Midbrain (tissue), 1 donor: Measurements from ENCODE around the gene MNT.

Experiments
- DNase-seq: peaks from one replicate; lab custom pipeline; 2025; lab: John Stamatoyannopoulos, UW

MNT gene

GRCh38 chr17:2362881-2363280 is 38.0 kb downstream of the MNT start:
- no peak for DNase-seq

GRCh38 chr17:2362416-2362815 is 38.4 kb downstream of the MNT start:
- DNase-seq = no peak

DNA sequence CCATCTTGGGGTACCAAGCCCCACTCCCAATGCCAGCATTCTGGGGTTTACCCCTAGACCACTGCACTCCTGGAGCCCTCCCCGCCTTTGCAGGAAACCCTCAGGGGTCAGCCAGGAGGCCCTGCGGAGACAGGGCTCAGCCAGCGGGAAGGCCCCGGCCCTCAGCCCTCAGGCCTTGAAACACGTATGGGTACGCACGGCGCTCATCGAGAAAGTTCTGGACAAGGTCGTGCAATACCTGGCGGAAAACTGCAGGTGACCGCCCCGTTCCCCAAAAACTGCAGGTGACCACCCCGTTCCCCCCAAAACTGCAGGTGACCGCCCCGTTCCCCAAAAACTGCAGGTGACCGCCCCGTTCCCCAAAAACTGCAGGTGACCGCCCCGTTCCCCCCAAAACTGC is 38.8 kb downstream of the MNT start:
- no peak for DNase-seq

DNA sequence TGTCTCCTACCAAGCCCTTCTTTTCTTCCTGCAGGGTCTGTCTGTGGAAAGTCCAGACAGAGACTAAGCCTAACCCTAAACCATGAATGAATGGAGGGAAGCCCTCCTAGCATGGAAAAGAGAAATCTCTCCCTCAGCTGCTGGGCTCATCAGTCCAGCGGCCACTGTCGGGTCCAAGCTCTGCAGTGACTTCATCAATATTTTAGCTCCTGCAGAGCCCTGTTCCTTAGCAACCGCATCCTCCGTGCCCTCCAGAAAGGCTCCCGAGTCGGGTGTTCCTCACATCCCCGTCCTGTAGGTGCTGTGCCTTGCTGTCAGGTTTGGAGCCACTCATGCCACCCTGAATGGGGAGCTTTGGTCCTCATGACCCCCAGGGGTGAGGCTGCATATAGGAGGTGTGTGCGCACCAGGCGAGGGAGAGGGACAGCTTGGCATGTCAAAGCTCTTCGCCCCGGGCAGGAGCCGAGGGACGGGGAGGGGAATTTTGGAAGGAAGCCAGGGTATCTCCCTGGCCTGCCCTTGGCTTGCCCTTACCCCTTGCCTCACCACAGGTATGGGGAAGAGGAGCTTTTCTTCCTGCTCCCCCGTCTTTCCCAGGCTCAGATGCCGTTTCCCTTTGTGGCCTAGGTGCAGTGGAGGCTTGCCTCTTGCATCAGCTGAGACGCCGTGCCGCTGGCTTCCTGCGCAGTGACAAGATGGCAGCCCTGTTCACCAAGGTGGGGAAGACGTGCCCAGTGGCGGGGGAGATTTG is 39.7 kb downstream of the MNT start:
- DNase-seq = no peak

DNA sequence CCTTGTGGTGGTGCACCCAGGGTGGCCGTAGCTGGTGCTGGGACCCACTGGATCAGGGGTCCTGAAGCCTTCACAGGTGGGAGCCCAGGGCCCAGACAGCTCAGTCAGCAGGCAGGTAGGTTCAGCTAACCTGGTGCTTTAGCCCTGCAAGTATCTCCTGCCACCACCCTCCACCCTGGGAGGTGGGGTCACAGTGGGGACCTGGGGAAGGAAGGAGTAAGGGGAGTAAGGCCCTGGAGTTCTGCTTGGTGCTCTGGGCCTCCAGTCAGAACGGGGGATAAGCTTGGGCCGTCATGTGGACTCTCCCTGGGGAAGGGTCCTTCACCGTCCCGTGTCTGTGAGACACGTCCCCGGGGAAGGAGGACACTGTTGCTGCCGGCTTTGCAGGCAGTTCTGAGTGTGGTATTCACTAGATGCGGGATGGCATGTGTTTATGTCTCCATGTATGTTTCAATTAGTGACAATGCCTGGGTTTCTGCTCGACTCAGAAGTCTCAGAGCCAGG is 42.9 kb downstream of the MNT start:
- DNase-seq = no peak

- no peak for DNase-seq
These were observed 43.6 kb downstream of the MNT start for GRCh38 chr17:2357237-2357636.

DNA sequence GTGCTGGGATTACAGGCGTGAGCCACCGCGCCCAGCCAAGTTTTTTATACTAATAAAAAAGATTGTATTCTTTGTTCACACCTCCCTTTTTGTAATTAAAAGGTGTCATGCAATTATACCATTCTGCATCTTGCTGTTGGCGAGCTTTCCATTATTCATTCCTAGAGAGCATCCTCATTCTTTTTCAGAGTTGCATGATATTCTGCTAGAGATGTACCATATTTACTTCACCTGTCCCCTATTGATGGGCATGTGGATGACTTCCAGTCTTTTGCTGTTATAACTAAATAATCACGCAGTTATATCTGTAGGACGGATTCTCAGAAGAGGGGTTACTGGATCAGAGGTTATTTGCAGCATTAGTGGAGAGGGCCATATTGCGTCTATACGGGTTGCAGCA is 46.5 kb downstream of the MNT start:
- DNase-seq = no peak

DNA sequence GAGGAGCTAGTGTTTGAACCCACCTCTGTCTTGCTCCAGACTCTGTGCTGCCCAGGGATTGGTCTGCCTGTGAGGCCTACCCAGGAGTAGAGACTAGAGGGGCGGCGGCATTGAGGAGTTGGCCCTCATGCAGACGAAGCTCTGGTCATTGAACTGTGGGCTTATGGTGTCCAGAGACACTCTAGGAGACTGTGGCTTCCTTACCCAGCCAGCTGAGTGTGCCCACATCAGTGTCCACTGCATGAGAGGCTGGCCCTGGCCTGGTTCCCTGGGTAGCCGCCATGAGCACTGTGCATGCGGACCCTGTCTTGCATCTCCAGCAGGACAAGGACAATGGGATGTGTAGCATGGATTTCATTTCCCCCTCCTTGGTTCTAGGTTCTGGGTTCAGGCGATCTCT is 49.6 kb downstream of the MNT start:
- DNase-seq = no peak

GRCh38 chr17:2347805-2348685 is 52.8 kb downstream of the MNT start:
- DNase-seq = peak; percentile 42

DNA sequence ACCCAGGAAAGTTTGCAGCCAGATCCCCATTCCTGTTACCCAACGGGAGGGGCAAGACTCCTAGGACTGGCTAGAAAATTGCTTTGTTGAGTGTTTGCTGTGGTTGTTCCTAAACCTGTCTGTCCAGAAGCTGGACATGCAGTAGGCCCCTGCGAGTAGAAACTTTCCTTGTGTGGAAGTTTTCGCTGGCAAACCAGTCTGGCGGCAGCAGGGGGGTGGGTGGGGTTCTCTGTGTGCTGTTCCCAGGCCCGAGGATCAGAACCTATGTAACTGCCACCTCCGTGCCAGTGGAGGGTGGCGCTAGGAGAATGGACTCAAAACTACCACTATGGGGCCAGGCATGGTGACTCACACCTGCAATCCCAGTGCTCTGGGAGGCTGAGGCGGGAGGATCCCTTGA is 54.4 kb downstream of the MNT start:
- DNase-seq = no peak

GRCh38 chr17:2344528-2344927 is 56.3 kb downstream of the MNT start:
- no peak for DNase-seq

GRCh38 chr17:2343421-2343820 is 57.4 kb downstream of the MNT start:
- no peak for DNase-seq

- no peak for DNase-seq
These were observed 62.6 kb downstream of the MNT start for GRCh38 chr17:2338315-2338657.

DNA sequence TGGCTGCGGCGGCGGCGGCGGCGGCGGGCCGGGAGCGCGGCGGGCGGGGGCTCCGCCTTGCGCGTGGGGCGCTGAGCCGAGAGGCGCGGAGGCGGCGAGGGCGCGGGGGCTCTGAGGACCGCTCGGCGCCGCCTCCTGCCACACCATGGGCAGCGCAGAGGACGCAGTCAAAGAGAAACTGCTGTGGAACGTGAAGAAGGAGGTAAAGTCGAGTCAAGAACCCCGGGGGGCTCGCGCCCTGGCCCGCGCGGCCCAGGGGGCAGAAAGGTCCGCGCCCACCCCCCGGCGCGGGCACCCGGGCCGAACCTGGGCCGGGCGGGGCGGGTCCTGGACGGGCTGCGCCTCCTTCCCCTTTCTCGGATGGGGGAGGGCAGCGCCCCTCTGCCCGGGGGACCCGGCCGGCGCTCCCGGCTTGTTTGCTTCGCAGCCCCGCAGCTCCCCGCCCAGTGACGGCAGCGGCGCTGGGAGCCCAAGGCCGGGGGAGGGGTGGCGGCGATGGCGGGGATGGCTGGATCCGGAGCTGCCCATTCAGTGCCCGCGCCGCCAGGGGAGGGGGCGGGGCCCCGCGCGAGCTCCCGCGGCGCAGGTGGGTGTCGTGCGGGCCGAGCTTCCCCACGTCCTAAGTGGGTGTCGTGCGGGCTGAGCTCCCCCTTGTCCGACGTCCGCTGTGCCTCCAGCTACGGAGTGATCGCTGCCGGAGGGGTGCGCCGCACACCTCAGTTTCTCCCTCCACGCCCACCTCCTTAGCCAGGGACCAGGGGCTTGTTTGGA is 63.1 kb downstream of the MNT start:
- DNase-seq = peak; percentile 30

GRCh38 chr17:2336852-2337543 is 63.9 kb downstream of the MNT start, which contains the start of gene SGSM2:
Gene SGSM2 (plus strand): TSS chr17:2337501. CDS start chr17:2337689, 188 bp downstream.
- peak; percentile 40 for DNase-seq

GRCh38 chr17:2336215-2336851 is 64.5 kb downstream of the MNT start, which contains the start of gene TSR1:
Gene TSR1 (minus strand): TSS chr17:2336457. CDS start chr17:2336427, 30 bp downstream.
- DNase-seq = peak; percentile 94

DNA sequence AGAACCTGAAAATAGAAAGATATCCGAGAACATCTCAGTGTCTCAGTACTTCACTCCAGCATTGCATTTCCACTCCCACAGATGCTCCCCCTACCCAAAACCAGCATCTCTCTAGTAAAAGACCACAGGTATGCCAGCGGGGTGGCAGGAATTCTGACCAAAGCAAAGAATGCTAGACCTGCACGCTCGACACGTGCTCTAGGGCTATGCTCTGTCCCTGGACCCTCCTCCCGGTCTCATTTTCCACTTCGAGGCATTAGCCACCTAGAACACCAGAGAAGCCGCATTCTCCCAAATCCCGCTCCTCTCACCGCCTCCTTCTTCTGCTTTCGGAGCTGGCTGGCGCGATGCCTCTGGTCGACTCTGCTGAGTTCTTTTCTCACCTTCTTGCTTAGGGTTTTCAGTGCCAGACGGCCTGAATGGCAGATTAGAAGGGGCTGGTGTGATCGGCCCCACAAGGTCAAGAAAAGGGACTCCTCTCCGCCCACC is 65.1 kb downstream of the MNT start:
- DNase-seq = no peak
